Heart left ventricle (tissue), 16 donors: ENCODE measurements around the gene SETD1A. TPM values are rescaled to one million over a fixed set of nuclear protein-coding genes. Genes with fewer than 3 reads are reported as not detected.

ENCODE experiments used
- ATAC-seq, 4 donors: fragments of 200-7000 bp; cut with Tn5 transposase; one replicate each; pipeline ENCODE4 v1.9.1; 2020 to 2022; ENCODE audit warnings: moderate library complexity in 4 of 4, mild to moderate bottlenecking in 3 of 4, moderate number of reproducible peaks in 1 of 4
- DNase-seq, 5 donors: peaks; one replicate each; pipeline ENCODE4 v3.0.0-alpha.2; 2020
- H3K27ac ChIP-seq, 12 donors: fragments of 200-600 bp; sonication (generic) in 4 of 12; one replicate each; pipeline versions ENCODE4 v1.5.0 to v1.8.0; 2016 to 2022; ENCODE audit warnings: mild to moderate bottlenecking in 2 of 12
- H3K27me3 ChIP-seq, 9 donors: fragments of 200-600 bp; sonication (generic) in 2 of 9; one replicate each; pipeline versions ENCODE4 v1.5.1 to v1.8.0; 2016 to 2022; ENCODE audit warnings: mild to moderate bottlenecking in 3 of 9
- H3K36me3 ChIP-seq, 9 donors: fragments of 200-600 bp; sonication (generic) in 2 of 9; one replicate each; pipeline versions ENCODE4 v1.5.0 to v1.8.0; 2018 to 2022; ENCODE audit warnings: mild to moderate bottlenecking in 2 of 9
- H3K4me1 ChIP-seq, 12 donors: fragments of 200-600 bp; sonication (generic) in 4 of 12; one replicate each; pipeline versions ENCODE4 v1.5.0 to v1.8.0; 2016 to 2022; ENCODE audit warnings: mild to moderate bottlenecking in 3 of 12
- H3K4me3 ChIP-seq, 12 donors: fragments of 200-600 bp; sonication (generic) in 4 of 12; one replicate each; pipeline versions ENCODE4 v1.5.0 to v1.8.0; 2017 to 2022; ENCODE audit warnings: mild to moderate bottlenecking in 9 of 12, moderate library complexity in 4 of 12
- H3K9me3 ChIP-seq, 12 donors: fragments of 200-600 bp; sonication (generic) in 4 of 12; one replicate each; pipeline versions ENCODE4 v1.5.0 to v1.8.0; 2016 to 2022; ENCODE audit warnings: mild to moderate bottlenecking in 1 of 12
- POLR2A ChIP-seq, 2 donors: fragments of 450-650 bp; IDR thresholded peaks; one replicate each; pipeline ENCODE4 v1.6.1; 2017; ENCODE audit warnings: antibody characterized with exemption in 2 of 2, mild to moderate bottlenecking in 2 of 2, moderate library complexity in 2 of 2
- WGBS, 4 donors: extraction: QIAGEN DNeasy Blood & Tissue Kit in 2 of 4; methylation state at CpG; one replicate each; pipeline versions ENCODE4 v1.1.5 to v1.1.7; 2013 to 2018; 5-methylcytosine and 5-hydroxymethylcytosine counted together
- intact Hi-C, 10 donors: fragments of 100-400 bp; cut with DNase I; formaldehyde crosslinking; loops; one replicate each; pipeline versions ENCODE4 v1.11.1 to v1.14.2; 2022
- polyA plus RNA-seq, 2 donors: library from polyadenylated mRNA; stranded (reverse); fragments of 200-250 nt; gene quantifications; one replicate each; pipeline ENCODE4 v1.2.3, GENCODE V29; 2013
- total RNA-seq, 9 donors: library from RNA; depleted of rRNA in 2 of 9; stranded (reverse); fragments of >200 nt in 2 of 9; fragmentation: NEBNext Ultra II Directional in 3 of 9; extraction: Animal tissue kit (Norgen Biotek cat#: 25700) in 3 of 9; gene quantifications; one replicate each; pipeline versions ENCODE4 v1.1.0 to v1.2.4, GENCODE V29; 2016 to 2023
- TF ChIP-seq, protein P1 (sequence below), 12 donors: fragments of 200-600 bp; sonication (generic) in 4 of 12; IDR thresholded peaks; one replicate each; pipeline versions ENCODE4 v1.5.0 to v1.8.0; 2018 to 2022; ENCODE audit warnings: antibody characterized with exemption in 12 of 12, mild to moderate bottlenecking in 5 of 12
- donor health status: ischemic (EF 13 %, LVEDD 7.1; RV severe dilation, severe dysfunction).
- donor health status: healthy with polysubstance abuse.
- donor health status: DM: no; HTN: yes; CAD: no.
- donor health status: DM: no; HTN: no; CAD: no.
- donor health status: ischemic (EF 25% LVEDD 6.9; RV normal size, moderate dysfunction).
- donor health status: ischemic (EF 25% LVEDD 5.7; RV mildly dilated, moderate dysfunction).
- donor health status: healthy.
- donor health status: DM: yes; HTN: yes; CAD: no.
- donor health status: ischemic (EF 35%, LVEDD 5.7; RV mildly dilated, moderate dysfunction).
- donor health status: nonischemic (EF 11% LVEDD 7.7; RV severe dilation, severe dysfunction).
- donor health status: DM: yes; HTN: yes; CAD: no.
- donor health status: PGD.
- donor health status: ischemic (EF 29% LVEDD 5.4; RV normal size, mild dysfunction).
- donor health status: nonischemic (EF 23%, LVEDD 6.1; RV moderate dilation, normal function).

Gene SETD1A
- total and polyA plus RNA-seq, 11 donors = 4.6 to 12.1 (median 9.0) TPM

DNA sequence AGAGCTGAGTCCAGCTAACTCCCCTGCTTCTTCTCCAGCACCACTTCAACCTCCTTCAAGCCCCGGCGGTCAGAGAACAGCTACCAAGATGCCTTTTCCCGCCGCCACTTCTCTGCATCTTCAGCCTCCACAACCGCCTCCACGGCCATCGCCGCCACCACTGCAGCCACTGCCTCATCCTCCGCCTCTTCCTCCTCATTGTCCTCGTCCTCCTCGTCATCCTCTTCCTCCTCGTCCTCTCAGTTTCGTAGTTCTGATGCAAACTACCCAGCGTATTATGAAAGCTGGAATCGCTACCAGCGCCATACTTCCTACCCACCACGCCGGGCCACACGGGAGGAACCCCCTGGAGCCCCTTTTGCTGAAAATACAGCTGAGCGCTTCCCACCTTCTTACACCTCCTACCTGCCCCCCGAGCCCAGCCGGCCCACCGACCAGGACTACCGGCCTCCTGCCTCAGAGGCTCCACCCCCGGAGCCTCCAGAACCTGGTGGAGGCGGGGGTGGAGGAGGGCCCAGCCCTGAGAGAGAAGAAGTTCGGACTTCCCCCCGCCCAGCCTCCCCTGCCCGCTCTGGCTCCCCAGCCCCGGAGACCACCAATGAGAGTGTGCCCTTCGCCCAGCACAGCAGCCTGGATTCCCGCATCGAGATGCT lies 7.1 kb downstream of the SETD1A start:
- 89 to 92% (median 91%) methylated on average over 33 of the region's 33 CpGs for WGBS, 4 donors
- DNase-seq (peak in 1 of 5 donors; percentile 48), ATAC-seq (no peak)
- H3K36me3 ChIP-seq = peaks cover 6 to 100% (median 98%) of the 10 kb centered on the region in 9 donors
- no peak overlapping the region for H3K27ac ChIP-seq
- peaks cover 0 to 2% (median 0%) of the 10 kb centered on the region in 12 donors for H3K4me1 ChIP-seq
- no peaks in the 10 kb centered on the region for H3K27me3 ChIP-seq
- TF ChIP-seq, protein P1, sequence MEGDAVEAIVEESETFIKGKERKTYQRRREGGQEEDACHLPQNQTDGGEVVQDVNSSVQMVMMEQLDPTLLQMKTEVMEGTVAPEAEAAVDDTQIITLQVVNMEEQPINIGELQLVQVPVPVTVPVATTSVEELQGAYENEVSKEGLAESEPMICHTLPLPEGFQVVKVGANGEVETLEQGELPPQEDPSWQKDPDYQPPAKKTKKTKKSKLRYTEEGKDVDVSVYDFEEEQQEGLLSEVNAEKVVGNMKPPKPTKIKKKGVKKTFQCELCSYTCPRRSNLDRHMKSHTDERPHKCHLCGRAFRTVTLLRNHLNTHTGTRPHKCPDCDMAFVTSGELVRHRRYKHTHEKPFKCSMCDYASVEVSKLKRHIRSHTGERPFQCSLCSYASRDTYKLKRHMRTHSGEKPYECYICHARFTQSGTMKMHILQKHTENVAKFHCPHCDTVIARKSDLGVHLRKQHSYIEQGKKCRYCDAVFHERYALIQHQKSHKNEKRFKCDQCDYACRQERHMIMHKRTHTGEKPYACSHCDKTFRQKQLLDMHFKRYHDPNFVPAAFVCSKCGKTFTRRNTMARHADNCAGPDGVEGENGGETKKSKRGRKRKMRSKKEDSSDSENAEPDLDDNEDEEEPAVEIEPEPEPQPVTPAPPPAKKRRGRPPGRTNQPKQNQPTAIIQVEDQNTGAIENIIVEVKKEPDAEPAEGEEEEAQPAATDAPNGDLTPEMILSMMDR (IDR thresholded peaks at IDR 0.05) = no peak
- no peak for TF ChIP-seq POLR2A (IDR thresholded peaks at IDR 0.05)
- H3K4me3 ChIP-seq = no peak overlapping the region
- intact Hi-C loops = loop anchor here in 1 of 10 donors (5.0 kb wide), 1 partner anchor 488 kb away; no protein-coding TSS in a partner anchor
- H3K9me3 ChIP-seq = no peaks in the 10 kb centered on the region

DNA sequence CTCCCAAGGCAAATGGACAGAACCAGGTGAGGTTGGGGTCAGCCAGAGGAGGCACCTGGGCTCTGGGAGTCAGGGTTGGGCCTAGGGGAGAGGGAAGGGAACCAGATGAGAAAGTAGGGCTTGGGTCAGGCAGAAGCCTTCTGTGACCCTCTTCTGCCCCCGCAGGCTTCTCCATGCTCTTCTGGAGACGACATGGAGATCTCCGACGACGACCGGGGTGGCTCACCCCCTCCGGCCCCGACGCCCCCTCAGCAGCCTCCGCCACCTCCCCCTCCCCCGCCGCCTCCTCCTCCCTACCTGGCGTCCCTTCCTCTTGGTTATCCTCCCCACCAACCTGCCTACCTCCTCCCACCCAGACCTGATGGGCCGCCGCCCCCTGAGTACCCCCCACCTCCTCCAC lies 7.9 kb downstream of the SETD1A start:
- Histone ChIP-seq H3K27ac (no peak overlapping the region), H3K9me3 (no peaks in the 10 kb centered on the region), H3K27me3 (no peaks in the 10 kb centered on the region), H3K4me3 (no peak overlapping the region), H3K4me1 (no peaks in the 10 kb centered on the region), H3K36me3 (peaks cover 6 to 100% (median 98%) of the 10 kb centered on the region in 9 donors)
- ATAC-seq = no peak
- intact Hi-C loops = no loop called here
- TF ChIP-seq, protein P1 (IDR thresholded peaks at IDR 0.05) = no peak
- no peak for TF ChIP-seq POLR2A (IDR thresholded peaks at IDR 0.05)
- peak in 1 of 5 donors; percentile 47 for DNase-seq
- 87 to 94% (median 90%) methylated on average over 15 of the region's 15 CpGs for WGBS, 4 donors

DNA sequence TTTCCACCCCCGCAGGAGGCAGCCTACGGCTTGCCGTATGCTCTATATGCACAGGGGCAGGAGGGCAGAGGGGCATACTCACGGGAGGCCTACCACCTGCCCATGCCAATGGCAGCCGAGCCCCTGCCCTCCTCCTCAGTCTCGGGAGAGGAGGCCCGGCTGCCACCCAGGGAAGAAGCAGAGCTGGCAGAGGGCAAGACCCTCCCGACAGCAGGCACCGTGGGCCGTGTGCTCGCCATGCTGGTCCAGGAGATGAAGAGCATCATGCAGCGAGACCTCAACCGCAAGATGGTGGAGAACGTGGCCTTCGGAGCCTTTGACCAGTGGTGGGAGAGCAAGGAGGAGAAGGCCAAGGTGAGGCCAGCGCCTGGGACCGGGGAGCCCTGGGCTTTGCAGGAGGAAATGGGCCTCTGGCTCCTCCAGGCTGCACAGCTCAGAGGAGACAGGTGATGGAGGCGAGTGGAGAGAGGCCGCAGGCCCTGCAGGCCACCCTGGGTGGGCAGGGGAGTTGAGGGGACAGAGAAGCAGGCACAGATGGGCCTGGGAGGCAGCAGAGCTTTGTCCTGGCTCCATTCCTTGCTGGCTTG lies 8.6 kb downstream of the SETD1A start:
- TF ChIP-seq, protein P1 (IDR thresholded peaks at IDR 0.05) = no peak
- TF ChIP-seq POLR2A (IDR thresholded peaks at IDR 0.05) = no peak
- H3K9me3 ChIP-seq = no peaks in the 10 kb centered on the region
- intact Hi-C loops = no loop called here
- ATAC-seq (no peak), DNase-seq (peak in 1 of 5 donors; percentile 59)
- no peaks in the 10 kb centered on the region for H3K4me1 ChIP-seq
- H3K27me3 ChIP-seq = no peaks in the 10 kb centered on the region
- peaks cover 3 to 100% (median 98%) of the 10 kb centered on the region in 9 donors for H3K36me3 ChIP-seq
- H3K27ac ChIP-seq = no peak overlapping the region
- WGBS, 4 donors = 93 to 95% (median 94%) methylated on average over 14 to 19 of the region's 19 CpGs
- H3K4me3 ChIP-seq = no peak overlapping the region

DNA sequence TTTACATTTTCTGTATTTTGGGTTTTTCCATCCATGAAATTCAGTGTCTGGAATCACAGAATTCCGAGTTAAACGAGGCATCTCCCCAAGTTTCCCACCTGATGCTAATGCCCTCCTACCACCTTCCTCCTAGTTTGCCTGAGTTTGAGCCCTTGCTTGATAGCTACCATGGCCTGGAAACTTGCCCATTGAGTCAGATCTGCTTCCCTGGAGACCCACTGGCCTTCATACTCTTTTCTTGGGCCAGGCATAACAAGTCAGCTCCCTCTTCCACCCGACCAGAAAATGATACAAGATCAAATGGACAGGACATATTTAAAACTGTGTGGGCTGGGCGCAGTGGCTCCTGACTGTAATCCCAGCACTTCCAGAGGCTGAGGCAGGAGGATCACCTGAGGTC lies 10.2 kb downstream of the SETD1A start:
- DNase-seq = no peak
- WGBS, 4 donors = 86 to 93% (median 92%) methylated on average over 4 of the region's 4 CpGs
- TF ChIP-seq, protein P1 (IDR thresholded peaks at IDR 0.05) = no peak
- TF ChIP-seq POLR2A (IDR thresholded peaks at IDR 0.05) = no peak
- Histone ChIP-seq H3K4me3 (no peak overlapping the region), H3K27ac (no peak overlapping the region), H3K9me3 (no peaks in the 10 kb centered on the region), H3K36me3 (peaks cover 0 to 100% (median 98%) of the 10 kb centered on the region in 9 donors), H3K4me1 (no peaks in the 10 kb centered on the region), H3K27me3 (no peaks in the 10 kb centered on the region)
- ATAC-seq = no peak
- intact Hi-C loops = no loop called here
